ENCODE results near the gene CACNG8.

GRCh38 chr19:53977429-53977990 is 14.8 kb downstream of the CACNG8 start:
- TF ChIP-seq POLR2AphosphoS5 (IDR thresholded peaks at IDR 0.05; ENCODE audit: low read depth, low read length) (no peak; the same call in 1 of the 2 replicates), CTCF (IDR thresholded peaks at IDR 0.05) (no peak), REST (IDR thresholded peaks at IDR 0.05; ENCODE audit: insufficient read depth in 1 of 2, low read depth in 2 of 2, low read length in 1 of 2) (no peak)

All from Panc1 (cell line).